Lung (tissue), 12 donors: ENCODE measurements around the gene TMCC1. TPM values are rescaled to one million over a fixed set of nuclear protein-coding genes. Genes with fewer than 3 reads are reported as not detected.

ENCODE experiments used
- ATAC-seq: fragments of 200-7000 bp; cut with Tn5 transposase; one replicate; pipeline ENCODE4 v1.9.1; 2020; ENCODE audit warnings: moderate number of reproducible peaks; ENCODE audit not compliant: insufficient read depth, low FRiP score
- DNase-seq, 3 donors: peaks; one replicate each; pipeline ENCODE4 v3.0.0-alpha.2; 2013 to 2017
- H3K27ac ChIP-seq, 2 donors: one replicate each; pipeline ENCODE4 v1.5.1; 2013; ENCODE audit warnings: mild to moderate bottlenecking in 2 of 2, moderate library complexity in 2 of 2, control low read depth in 1 of 2, inconsistent platforms in 1 of 2, low read depth in 1 of 2, low read length in 1 of 2
- H3K27me3 ChIP-seq, 3 donors: one replicate each; pipeline ENCODE4 v1.5.1; 2013; ENCODE audit warnings: low read length in 2 of 3; ENCODE audit not compliant: control insufficient read depth in 3 of 3, insufficient read depth in 3 of 3
- H3K36me3 ChIP-seq, 4 donors: one replicate each; pipeline ENCODE4 v1.5.1; 2013; ENCODE audit warnings: low read length in 4 of 4, mild to moderate bottlenecking in 1 of 4, moderate library complexity in 1 of 4; ENCODE audit not compliant: control insufficient read depth in 4 of 4, insufficient read depth in 4 of 4
- H3K4me1 ChIP-seq, 5 donors: one replicate each; pipeline ENCODE4 v1.5.1; 2013; ENCODE audit warnings: low read length in 5 of 5, mild to moderate bottlenecking in 2 of 5, moderate library complexity in 1 of 5; ENCODE audit not compliant: control insufficient read depth in 5 of 5, insufficient read depth in 5 of 5
- H3K4me3 ChIP-seq: one replicate; pipeline ENCODE4 v1.5.1; 2013; ENCODE audit warnings: mild to moderate bottlenecking, control low read depth, moderate library complexity
- H3K9ac ChIP-seq, 2 donors: one replicate each; pipeline ENCODE4 v1.5.1; 2013; ENCODE audit warnings: low read length in 2 of 2, control low read depth in 1 of 2; ENCODE audit not compliant: insufficient read depth in 1 of 2
- H3K9me3 ChIP-seq, 4 donors: one replicate each; pipeline ENCODE4 v1.5.1; 2013; ENCODE audit warnings: low read length in 3 of 4, mild to moderate bottlenecking in 1 of 4, moderate library complexity in 1 of 4; ENCODE audit not compliant: control insufficient read depth in 4 of 4, insufficient read depth in 3 of 4
- WGBS, 2 donors: extraction: QIAGEN DNeasy Blood & Tissue Kit; methylation state at CpG; one replicate each; pipeline ENCODE4 v1.1.7; 2013; 5-methylcytosine and 5-hydroxymethylcytosine counted together
- polyA plus RNA-seq, 2 donors: library from polyadenylated mRNA; stranded (reverse); fragments of 200-250 nt; gene quantifications; one replicate each; pipeline ENCODE4 v1.2.1, GENCODE V29; 2013
- total RNA-seq, 2 donors: library from RNA; depleted of rRNA in 1 of 2; stranded (reverse); fragments of >200 nt in 1 of 2; gene quantifications; one replicate each; pipeline ENCODE4 v1.2.1, GENCODE V29; 2014 to 2021
- TF ChIP-seq, protein P1 (sequence below): IDR thresholded peaks from 2 replicates; pipeline ENCODE4 v1.5.1; 2012; ENCODE audit warnings: mild to moderate bottlenecking; ENCODE audit errors: control extremely low read depth, extremely low read depth
- donor health status: control.
- donor health status: control.
- donor health status: Bipolar disorder and iron deficiency.
- donor health status: healthy.
- donor health status: DM: yes; HTN: yes; CAD: no.

Gene TMCC1
- total and polyA plus RNA-seq, 4 donors = 8.7 to 39.4 (median 22.8) TPM

GRCh38 chr3:129624347-129625071, 269.0 kb downstream of the TMCC1 start:
- WGBS, 2 donors = 61 to 62% methylated on average over 11 of the region's 11 CpGs
- no peak for ATAC-seq
- Histone ChIP-seq H3K36me3 (no peaks in the 10 kb centered on the region), H3K27me3 (no peaks in the 10 kb centered on the region), H3K9me3 (no peaks in the 10 kb centered on the region), H3K4me1 (peaks cover 0 to 44% (median 31%) of the 10 kb centered on the region in 5 donors), H3K9ac (no peak overlapping the region), H3K27ac (peak overlapping the region; percentile 26 to 93), H3K4me3 (no peak overlapping the region)
- DNase-seq = no peak
- TF ChIP-seq, protein P1, sequence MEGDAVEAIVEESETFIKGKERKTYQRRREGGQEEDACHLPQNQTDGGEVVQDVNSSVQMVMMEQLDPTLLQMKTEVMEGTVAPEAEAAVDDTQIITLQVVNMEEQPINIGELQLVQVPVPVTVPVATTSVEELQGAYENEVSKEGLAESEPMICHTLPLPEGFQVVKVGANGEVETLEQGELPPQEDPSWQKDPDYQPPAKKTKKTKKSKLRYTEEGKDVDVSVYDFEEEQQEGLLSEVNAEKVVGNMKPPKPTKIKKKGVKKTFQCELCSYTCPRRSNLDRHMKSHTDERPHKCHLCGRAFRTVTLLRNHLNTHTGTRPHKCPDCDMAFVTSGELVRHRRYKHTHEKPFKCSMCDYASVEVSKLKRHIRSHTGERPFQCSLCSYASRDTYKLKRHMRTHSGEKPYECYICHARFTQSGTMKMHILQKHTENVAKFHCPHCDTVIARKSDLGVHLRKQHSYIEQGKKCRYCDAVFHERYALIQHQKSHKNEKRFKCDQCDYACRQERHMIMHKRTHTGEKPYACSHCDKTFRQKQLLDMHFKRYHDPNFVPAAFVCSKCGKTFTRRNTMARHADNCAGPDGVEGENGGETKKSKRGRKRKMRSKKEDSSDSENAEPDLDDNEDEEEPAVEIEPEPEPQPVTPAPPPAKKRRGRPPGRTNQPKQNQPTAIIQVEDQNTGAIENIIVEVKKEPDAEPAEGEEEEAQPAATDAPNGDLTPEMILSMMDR = no peak

DNA sequence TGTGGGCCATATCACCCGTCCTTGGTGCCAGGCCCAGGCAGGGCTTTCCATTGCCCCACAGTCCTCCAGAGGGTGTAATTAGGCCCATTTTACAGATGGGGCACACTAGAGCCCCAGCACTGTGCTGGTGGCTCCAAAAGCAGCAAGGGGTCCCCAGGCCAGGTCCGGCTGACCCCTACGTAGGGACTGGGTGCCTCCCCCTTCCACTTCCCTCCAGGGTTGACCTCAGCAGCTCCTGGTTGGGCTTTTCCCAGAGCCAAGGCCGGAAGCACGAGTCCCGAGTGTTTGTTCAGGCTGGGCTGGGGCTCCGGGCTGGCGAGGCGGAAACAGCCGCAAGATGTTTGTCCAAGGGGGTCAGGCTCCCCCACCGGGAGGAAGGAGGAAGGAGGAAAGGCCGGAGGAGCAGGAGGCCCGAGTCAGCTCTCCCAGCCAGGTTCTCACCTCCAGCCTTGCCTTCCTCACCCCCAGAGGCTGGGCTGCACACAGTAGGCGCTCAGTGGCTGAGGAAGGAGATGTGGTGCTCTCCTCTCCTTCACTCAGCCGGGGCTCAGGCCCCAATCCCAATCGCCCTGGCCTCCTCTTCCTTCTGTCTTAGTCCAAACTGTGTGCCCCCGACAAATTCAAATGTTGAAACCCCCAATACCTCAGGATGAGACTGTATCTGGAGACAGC, 269.9 kb downstream of the TMCC1 start:
- Histone ChIP-seq H3K27ac (peak overlapping the region; percentile 62 to 93), H3K36me3 (no peaks in the 10 kb centered on the region), H3K4me1 (peaks cover 0 to 47% (median 36%) of the 10 kb centered on the region in 5 donors), H3K27me3 (no peaks in the 10 kb centered on the region), H3K4me3 (no peak overlapping the region), H3K9me3 (no peaks in the 10 kb centered on the region), H3K9ac (no peak overlapping the region)
- WGBS, 2 donors = 42 to 59% methylated on average over 17 of the region's 17 CpGs
- ATAC-seq = no peak
- TF ChIP-seq, protein P1 = no peak
- DNase-seq = peak; percentile 61 to 83 (median 68)

GRCh38 chr3:129622933-129623332, 270.6 kb downstream of the TMCC1 start:
- H3K9me3 ChIP-seq = no peaks in the 10 kb centered on the region
- no peaks in the 10 kb centered on the region for H3K36me3 ChIP-seq
- WGBS, 2 donors = 75 to 81% methylated on average over 10 of the region's 10 CpGs
- peaks cover 0 to 50% (median 40%) of the 10 kb centered on the region in 5 donors for H3K4me1 ChIP-seq
- ATAC-seq (no peak), DNase-seq (no peak)
- H3K9ac ChIP-seq = no peak overlapping the region
- H3K27me3 ChIP-seq = no peaks in the 10 kb centered on the region
- peak overlapping the region; percentile 45 to 93 for H3K27ac ChIP-seq
- H3K4me3 ChIP-seq = no peak overlapping the region
- TF ChIP-seq, protein P1 = no peak
